ENCODE data around the gene TTC21A.

Gene TTC21A

DNA sequence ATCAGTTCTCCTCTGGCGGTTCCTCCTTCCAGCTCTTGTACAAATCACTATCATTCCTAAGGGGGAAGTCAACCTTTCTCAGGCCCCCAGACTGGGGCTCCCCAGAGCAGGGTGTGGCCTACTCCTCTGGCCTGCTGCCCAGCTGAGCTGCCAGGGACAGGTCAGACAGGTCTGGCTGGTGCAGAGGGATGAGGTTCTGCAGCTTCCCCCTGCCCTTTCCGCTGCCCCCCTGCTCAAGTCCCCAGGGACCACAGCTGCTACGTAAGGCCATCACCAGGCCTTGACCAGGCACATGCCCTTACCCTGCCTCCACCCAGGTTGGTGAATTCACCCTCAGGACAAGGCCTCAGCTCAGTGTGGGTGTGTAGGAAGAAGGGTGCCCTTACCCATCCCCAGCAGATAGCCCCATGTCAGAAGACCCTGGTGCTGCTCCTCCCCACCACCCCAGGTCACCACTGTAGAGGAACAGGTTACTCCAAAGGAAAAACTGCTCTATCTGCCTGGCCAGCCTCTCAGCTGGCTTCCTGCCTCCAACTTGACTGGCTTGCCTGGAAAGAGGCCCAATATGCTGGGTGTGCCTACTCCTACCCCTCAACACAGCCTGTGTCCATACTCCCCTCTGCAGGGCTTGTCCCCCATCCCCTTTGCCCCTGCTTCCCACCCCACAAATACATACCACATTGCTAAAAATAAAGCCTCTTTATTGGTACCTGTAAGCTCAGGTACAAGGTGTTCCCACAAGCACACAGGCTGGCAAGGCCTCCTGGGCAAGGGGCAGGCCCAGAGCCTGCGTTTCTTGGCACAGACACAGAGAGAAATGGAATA is 33.9 kb downstream of the TTC21A start:
- H3K4me3 ChIP-seq (replicated peaks; ENCODE audit: low read depth, low read length): no peak overlapping the region
- no peak for DNase-seq (ENCODE audit: extremely low read depth, low read depth)
- TF ChIP-seq, protein P1, sequence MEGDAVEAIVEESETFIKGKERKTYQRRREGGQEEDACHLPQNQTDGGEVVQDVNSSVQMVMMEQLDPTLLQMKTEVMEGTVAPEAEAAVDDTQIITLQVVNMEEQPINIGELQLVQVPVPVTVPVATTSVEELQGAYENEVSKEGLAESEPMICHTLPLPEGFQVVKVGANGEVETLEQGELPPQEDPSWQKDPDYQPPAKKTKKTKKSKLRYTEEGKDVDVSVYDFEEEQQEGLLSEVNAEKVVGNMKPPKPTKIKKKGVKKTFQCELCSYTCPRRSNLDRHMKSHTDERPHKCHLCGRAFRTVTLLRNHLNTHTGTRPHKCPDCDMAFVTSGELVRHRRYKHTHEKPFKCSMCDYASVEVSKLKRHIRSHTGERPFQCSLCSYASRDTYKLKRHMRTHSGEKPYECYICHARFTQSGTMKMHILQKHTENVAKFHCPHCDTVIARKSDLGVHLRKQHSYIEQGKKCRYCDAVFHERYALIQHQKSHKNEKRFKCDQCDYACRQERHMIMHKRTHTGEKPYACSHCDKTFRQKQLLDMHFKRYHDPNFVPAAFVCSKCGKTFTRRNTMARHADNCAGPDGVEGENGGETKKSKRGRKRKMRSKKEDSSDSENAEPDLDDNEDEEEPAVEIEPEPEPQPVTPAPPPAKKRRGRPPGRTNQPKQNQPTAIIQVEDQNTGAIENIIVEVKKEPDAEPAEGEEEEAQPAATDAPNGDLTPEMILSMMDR (IDR thresholded peaks at IDR 0.05; ENCODE audit: low read depth, low read length, missing control alignments): no peak

DNA sequence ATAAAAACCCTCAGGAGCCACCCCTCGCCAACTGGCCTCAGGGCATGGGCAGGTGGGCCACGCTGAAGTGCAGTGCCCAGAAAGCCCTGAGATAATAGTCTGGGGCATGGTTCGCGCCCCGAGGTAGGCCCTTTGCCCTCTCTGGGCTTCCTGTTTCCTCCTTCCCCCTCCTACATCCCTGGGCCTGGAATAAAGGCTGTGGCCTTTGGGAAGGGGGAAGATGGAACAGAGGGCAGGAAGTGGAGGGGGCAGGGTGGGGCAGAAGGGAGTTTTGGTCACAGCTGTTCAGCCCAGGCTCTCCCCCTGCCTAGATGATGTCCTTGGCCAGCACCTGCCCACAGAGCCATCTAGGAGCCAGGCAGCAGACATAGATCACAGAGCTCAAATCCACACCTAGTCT is 34.6 kb downstream of the TTC21A start:
- TF ChIP-seq, protein P1 (IDR thresholded peaks at IDR 0.05; ENCODE audit: low read depth, low read length, missing control alignments): no peak
- no peak for DNase-seq (ENCODE audit: extremely low read depth, low read depth)
- H3K4me3 ChIP-seq (replicated peaks; ENCODE audit: low read depth, low read length): no peak overlapping the region

DNA sequence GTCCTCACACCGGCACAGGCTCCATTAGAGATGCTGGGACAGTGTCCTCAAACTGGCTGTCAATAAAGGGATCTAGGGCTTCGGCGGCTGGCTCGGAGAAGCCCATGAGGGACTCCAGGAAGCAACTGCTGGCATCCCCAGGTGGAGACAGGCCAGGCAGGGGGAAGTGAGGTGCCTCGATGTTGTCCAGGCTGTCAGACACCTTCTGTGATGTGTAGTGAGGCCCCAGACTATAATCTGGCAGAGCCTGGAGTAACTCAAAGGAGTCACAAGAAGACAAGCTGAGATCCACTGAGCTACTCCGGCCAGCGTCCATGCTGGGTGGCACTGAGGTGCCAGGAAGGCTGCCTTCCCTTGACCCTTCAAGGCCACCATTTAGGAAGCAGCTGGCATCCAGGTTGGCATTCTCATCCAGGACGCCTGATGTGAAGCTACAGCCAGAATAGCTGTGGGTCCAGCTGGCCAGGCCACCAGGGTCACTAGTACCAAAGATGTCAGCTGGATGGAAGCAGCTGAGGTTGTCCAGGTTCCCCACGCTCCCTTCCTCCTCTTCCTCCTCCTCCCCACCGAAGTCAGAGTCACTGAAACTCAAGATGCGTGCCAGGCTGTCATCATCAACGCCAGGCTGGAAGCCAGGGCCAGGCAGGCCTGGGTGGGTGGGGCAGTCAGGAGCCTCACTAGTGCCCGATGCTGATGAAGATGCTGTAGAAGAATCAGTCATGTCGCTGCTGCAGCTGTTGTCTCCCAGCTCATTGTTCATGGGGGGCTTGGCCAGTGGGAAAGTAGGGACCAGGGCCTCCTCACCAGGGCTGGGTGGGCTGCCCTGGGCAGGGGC is 35.8 kb downstream of the TTC21A start:
- no peak for DNase-seq (ENCODE audit: extremely low read depth, low read depth)
- TF ChIP-seq, protein P1 (IDR thresholded peaks at IDR 0.05; ENCODE audit: low read depth, low read length, missing control alignments): no peak
- H3K4me3 ChIP-seq (replicated peaks; ENCODE audit: low read depth, low read length): no peak overlapping the region

DNA sequence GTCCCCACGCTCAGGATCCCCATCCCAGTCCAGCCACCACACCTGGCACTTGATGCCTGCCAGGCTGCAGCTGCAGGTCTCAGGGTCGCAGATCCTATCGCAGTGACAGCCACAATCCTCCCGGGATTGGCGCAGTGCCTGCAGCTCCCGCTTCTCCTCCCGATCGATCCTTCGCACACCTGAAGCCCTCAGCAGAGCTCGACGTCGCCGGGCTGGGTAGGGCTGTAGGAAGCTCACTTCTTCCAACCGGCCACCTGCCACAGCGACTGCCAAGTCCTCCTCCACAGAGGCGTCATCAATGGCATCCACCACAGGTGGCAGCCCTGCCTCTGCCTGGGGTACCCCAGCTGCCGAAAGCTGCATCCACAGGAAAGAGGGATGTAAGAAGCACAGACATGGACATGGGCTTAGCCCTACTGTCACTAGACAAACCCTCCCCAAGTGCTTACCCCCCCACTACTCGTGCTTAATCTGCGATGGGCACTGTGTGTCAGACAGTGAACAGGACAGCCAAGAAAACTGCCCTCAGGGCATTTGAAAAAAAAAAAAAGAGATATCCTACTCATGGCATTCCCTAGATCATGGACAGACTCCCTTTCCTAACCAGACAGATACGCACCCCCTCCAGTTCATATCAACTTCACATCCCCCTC is 36.7 kb downstream of the TTC21A start:
- no peak for DNase-seq (ENCODE audit: extremely low read depth, low read depth)
- TF ChIP-seq, protein P1 (IDR thresholded peaks at IDR 0.05; ENCODE audit: low read depth, low read length, missing control alignments): no peak
- no peak overlapping the region for H3K4me3 ChIP-seq (replicated peaks; ENCODE audit: low read depth, low read length)

DNA sequence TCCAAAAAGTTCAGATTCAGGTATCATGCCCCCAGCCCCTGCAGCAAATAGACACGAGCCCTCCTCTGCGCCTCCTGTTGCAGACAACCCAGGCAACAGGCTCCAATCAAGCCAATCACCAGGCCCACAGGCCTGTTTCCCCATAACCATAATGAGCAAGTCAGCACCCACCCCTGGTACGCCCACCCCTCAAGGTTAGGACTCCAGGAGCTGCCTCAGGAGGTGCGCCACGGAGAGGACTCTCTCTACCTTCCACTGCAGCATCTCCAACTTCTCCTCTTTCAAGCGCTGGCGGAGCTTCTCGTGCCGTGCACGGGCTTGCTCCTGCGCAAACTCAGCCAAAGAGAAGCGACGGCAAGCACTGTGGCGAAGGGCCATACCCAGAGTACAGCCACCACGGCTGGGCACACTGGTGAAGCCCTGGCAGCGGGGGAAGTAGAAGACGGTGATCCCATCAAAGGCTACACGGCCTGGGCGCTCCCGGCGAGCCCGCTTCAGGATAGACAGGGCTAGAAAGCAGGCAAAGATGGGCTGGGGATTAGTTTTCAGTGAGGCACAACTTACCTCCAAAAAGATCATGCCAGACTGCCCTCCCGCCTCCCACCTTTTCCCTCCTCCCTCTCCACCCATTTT is 37.4 kb downstream of the TTC21A start:
- TF ChIP-seq, protein P1 (IDR thresholded peaks at IDR 0.05; ENCODE audit: low read depth, low read length, missing control alignments): no peak
- no peak overlapping the region for H3K4me3 ChIP-seq (replicated peaks; ENCODE audit: low read depth, low read length)
- DNase-seq (ENCODE audit: extremely low read depth, low read depth): no peak

DNA sequence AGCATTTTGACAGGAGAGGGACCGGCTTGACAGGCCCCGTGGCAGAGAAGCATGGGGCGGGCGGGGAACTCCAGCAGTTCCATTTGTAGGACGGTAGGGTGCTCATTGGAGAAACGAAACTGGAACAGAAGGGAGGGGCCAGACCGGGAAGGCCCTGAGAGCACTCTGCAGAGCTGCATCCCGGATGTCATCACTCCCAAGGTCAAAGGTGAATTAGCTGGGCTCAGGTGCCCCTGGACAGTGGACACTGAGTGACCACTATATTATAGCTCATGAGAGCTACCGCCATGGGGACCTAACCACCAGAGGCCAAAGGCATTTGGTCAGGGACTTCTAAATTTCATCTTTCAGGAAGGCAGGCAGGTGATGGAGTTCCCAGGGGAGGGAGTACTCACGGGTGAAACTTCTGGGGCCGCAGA is 38.6 kb downstream of the TTC21A start:
- no peak overlapping the region for H3K4me3 ChIP-seq (replicated peaks; ENCODE audit: low read depth, low read length)
- DNase-seq (ENCODE audit: extremely low read depth, low read depth): no peak
- TF ChIP-seq, protein P1 (IDR thresholded peaks at IDR 0.05; ENCODE audit: low read depth, low read length, missing control alignments): no peak
